ELF-1 (cell line): ENCODE results near the gene FAM227B.
"Not testable (repeated sequence)": the region's sequence is repeated elsewhere in the genome, so short reads cannot be mapped to it uniquely, and the experiment has no call there.

Source experiments
- DNase-seq: peaks from one replicate; pipeline ENCODE4 v3.0.0-alpha.2; 2016; ENCODE audit warnings: low read depth, low spot score

The FAM227B gene, protein sequence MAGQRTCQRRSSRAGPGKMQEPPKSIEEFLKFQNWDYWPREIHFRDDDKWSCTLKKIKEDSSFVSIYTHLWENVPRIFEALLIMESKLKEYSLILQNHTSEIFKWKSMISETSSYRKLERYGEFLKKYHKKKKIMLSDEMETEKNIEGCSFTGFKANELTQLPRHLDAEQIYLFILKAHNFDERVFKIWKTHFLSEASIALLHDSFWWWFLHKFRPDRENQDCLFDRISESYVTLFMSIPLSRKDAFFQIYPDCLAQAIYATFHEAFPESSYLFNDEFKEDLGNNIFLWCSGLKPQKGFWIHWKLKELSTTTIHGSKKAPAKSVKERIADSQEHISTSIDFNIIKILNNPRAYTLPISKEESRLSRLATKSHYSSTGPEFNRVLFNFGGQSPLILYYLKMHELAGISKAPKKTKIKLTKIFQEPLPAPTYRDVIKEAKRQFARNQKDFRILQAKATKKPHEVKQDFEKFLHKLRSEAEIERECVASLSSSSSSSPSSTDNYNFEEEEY

DNA sequence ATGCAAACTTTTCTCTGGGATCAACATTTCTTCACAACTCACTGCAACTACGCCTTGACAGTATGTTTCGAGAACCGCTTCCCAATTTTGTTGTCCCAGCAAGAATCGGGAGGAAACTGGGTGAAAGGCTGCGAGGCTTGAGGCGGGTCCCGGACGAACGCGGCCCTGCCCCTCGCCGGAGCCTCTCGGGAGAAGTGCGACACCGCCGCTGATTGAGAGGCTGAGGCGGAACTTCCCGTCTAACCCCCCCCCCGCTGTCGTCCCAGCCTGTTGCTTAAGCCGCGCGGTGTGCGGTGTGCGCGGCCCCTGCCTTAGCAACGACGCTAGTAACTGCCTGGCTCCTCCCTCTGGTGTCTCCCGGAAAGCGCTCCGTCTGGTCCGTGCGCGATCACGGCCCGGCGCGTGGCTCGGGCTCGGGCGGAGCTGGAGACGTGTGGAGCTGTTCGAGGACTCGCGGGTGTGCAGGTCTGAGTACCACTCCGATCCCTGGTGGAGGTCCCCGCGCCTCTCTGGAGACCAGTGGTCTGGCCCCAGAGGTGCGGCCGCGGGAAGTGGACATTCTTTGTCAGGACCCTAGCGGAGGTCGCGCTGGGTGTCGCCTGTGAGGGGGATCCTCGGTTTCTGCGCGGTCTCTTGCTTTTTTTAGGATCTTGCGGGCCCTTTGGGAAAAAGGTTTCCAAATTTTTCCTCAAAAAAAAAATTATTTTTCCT, at the start of gene FAM227B, which contains the start of gene DTWD1:
Gene FAM227B (minus strand): TSS at position 161 of the 711 bp plus-strand sequence. CDS start 5,647 bp downstream, outside the sequence.
Gene DTWD1 (plus strand): TSS at position 391 of the 711 bp plus-strand sequence. CDS start 4,120 bp downstream, outside the sequence.
- peak; percentile 98 for DNase-seq

DNA sequence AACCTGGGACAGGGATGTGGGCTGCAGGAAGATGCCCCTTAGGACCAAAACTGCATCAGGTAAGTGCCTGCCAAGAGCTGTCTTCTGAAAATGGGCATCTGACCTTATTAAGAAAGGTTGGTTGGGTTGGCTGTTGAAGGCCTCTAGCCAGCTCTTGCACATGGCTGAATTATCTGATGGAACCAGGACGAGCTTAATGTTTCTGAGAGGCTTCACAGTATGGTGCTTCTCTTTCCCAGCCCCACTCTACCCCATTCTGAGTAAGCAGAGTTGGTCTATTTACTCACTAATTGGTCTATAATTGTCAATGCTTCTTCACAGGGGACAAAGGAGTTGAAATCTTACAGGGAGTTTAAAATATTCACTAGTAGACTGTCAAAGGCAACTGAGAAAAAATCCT, 48.7 kb upstream of the FAM227B start:
- DNase-seq = no peak

DNA sequence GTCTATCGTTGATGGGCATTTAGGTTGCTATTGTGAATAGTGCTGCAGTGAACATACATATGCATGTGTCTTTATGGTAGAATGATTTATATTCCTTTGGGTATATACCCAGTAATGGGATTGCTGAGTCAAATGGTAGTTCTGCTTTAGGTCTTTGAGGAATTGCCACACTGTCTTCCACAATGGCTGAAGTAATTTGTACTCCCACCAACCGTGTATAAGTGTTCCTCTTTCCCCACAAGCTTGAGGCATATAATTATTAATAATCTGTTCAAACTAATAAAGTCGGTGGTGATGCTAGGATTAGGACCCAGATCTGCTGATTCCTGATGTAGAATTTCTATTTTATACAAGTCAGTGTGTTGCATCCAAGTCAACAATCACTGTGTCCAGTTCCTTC, 45.9 kb upstream of the FAM227B start:
- not testable (repeated sequence) for DNase-seq

DNA sequence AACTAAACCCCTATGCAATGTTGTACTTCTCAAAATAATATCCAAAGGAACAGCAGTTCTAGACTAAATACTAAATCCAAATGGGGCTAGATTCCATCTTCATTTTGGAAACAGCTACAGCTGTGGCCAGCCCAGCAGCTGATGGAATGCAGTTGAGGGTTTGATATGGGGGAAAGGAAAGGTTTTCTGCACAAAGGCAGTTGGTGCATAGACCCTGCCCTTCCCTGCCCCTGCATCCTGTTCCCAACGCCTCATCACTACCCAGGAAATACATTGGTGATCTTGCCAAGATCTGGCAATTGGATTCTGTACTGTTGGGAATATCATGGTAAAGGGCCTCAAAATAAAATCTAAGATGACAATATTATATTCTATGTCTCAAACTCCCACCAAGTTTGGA, 44.1 kb upstream of the FAM227B start:
- no peak for DNase-seq

DNA sequence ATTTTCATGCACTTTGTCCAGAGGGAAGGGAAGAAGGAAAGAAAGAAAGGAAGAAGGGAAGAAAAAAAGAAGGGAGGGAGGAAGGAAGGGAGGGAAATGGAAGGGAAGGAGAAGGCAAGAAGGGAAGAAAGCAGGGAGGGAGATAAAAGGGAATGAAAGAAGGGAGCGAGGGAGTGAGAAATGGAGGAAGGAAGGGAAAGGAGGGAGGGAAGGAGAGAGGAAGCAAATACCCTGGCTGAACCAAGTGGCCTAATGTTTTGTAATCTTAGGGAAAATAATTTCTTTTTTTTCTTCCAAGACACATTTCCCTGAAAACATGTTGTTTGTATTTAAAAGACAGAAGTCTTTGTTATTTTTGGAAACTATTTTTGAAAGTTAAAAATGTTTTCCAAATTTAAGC, 36.1 kb upstream of the FAM227B start:
- no peak for DNase-seq

DNA sequence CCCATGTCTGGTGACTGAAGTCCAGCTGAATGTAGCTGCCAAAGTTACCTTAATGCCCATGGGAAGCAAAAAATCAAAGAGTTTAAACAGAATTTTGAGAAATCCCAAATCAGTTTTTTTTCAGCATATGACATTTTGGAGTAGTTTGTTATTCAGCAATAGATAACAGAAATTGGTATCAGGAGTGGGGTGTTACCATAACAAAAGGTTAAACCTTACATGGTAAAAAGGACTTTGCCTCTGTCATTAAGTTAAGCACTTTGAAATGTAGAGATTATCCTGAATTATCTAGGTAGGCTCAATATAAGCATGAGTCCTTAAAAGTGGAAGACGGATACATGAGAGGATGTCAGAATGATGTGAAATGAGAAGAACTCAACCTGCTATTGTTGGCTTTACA, 32.3 kb upstream of the FAM227B start:
- no peak for DNase-seq

DNA sequence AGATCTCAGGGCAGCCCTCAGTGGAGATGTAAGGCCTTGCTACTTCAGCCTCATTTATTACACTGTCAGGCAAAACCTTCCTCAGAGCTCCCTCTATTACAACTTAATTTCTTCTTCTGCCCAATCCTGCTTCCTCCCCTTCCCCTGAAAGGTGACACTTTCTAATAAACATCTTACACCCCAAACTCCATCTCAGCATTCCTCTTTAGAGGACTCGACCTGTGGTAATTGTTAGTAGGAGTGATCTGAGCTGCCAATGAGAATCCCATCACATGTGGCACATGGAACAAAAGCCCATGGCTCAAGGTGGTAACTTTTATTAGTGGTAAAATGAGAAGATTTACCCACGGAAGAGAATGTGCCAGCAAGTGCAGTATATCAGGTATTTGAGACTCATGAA, 30.1 kb upstream of the FAM227B start:
- DNase-seq = no peak

DNA sequence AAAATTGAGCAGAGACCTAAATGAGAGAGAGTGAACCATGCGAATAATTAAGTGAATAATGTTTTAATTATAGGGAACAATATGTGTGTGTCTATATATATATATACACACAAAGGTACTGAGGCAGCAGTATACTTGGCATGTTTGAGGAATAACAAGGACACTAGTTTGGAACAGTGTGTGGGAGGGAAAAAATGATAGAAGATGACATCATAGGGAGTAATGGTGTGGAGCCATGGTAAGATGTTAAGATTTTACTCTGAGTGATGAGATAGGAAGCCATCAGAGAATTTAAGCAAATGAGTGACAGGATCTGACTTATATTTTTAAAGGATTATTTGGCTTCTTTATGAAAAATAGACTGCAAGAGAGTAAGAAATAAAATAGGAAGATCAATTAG, 29.4 kb upstream of the FAM227B start:
- no peak for DNase-seq

DNA sequence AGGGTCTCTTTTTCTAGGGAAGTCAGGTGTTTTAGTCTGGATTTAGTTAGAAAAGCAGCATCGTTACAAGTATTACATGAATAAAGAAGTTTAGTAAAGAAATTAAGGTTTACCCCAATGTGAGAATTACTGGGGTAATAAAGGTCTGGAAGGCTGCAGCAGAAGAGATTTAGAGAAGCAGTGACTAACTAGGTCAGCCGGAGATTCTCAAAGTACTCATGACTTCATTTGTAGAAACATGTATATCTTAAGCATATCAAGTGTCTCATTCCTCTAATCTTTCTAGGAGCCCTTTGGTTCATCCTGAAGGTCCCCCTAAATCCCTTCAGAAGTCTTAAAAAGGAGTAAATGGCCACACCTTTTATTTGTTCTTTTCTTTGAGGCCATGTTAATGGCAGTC, 26.3 kb upstream of the FAM227B start:
- DNase-seq = no peak

DNA sequence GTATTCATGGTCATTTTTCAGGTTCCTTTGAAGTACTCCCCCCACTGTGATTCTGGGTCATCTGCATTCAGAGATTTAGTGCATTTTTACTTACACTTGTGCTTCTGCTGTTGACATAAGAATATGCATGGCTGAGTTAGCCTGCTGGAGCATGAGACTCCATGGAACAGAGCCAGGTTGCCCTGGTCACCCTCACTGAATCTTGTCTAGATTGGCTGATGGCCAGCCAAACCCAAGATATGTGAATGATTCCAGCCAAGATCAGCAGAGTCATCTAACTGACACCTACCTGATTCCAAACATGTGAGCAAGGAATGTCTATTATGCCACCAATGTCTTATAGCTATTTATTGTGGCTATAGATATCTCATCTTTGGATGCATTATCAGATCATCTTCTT, 25.3 kb upstream of the FAM227B start:
- DNase-seq = no peak

DNA sequence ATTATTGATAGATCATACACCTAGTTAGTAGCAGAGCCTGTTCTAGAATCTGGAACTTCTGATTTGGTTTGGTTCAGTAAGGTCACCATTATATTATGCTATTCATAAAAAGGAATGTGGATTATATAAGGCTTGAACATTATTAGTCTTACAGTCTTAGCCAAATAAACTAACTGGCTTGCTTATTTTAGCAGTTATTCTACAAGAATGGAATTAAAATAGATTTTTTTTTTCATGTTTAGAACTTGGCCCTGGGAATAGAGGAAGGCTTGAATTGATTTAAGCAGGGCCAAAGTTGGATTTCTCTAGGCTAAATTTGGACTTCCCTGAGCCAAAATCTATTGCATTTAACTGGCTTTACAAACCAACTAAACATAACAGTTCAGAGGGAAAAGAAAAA, 24.7 kb upstream of the FAM227B start:
- no peak for DNase-seq

DNA sequence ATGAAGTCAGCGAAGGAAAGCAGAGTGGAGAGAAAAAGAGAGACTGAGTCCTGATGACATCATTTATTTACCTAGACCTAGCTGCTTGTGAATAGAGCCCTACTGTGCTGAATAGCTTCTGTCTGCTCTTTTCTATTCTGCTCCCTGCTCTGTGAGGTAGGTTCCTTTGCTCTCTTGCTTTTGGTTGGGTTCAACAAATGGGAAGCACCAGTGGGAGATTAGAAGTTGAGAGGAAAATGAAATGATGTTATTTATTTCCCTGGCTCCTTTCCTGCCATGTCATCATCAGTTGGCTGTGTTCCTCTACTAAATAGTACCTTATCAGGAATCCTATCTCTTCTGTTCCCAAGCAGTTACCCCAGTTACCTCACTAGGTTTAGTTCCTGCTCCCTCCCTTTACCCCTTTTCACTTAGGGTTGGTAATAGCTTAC, 23.8 kb upstream of the FAM227B start:
- DNase-seq = no peak

DNA sequence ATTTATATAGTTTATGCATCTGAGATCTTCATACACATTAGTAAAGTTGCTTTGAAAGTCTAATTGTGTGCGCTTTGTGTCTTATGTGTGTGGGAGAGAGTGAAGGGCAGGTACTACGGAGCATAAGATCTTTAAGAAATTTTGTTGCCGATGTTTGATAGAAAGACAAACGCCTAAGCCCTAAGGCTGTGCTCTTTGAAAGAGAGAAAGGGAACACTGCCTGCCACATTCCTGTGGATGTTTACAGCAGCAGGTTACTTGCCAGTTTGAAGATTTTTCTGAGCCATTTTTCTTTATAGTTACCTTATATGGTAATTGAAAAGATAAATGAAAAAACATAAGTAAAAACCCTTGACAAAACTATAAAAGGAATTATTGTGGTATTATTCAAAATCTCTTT, 17.2 kb upstream of the FAM227B start:
- peak; percentile 34 for DNase-seq

DNA sequence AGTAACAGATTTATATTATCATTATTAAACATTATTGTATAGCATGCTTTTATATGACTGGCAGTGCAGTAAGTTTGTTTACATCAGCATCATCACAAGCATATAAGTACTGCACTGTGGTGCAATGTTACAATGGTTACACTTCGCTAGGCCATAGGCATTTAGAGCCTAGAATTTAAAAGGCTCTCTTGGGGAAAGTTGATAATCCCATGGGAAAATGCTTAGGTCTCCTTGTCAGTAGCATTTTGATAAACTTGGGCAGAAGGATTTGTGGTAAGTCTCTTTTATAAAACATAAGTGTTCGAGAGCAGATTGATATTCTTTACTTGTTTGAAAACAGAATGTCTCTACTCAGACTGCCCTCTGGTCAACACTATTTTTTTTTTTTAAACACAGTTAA, 7.8 kb upstream of the FAM227B start:
- DNase-seq = no peak

DNA sequence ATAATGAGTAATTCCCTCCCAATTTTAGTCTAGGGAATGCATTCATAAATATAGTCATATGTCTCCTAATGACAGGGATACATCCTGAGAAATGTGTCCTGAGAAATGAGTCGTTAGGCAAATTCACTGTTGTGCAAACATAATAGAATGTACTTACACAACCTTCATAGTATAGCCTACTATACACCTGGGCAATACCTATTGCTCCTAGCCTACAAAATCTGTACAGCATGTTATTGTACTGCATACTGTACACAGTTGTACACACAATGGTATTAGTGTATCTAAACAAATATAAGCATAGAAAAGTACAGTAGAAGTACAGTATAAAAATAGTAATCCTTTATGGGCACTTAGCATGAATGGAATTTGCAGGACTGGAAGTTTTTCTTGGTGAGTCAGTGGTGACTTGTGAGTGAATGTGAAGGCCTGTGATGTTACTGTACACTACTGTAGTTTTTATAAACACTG, 6.8 kb upstream of the FAM227B start:
- DNase-seq = no peak

DNA sequence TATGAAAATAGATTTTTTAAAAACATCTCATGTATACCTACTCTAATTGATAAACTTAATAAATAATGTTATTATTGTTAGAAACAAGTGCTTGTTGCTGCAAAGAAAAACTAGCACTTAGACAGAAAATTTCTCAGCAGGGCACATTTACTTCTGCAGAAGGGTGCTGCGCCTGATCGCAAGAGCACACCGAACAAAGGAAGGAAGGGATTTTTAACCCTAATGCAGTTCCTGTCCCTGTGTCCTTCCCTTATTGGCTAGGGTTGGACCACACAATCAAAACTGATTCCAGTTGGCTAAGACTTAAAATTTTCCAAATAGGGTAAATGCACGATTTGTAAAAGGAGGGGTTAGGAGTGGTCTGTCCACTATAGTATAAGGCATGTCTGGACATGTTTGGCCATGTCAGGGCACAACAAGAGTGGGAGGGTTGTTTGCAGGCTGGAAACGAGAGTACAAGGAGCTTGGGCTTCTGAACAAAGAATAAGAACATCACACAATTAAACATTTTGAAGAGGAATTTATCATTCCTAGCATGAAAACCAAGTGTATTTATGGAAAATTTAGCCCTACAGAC, 4.9 kb upstream of the FAM227B start:
- DNase-seq = no peak

DNA sequence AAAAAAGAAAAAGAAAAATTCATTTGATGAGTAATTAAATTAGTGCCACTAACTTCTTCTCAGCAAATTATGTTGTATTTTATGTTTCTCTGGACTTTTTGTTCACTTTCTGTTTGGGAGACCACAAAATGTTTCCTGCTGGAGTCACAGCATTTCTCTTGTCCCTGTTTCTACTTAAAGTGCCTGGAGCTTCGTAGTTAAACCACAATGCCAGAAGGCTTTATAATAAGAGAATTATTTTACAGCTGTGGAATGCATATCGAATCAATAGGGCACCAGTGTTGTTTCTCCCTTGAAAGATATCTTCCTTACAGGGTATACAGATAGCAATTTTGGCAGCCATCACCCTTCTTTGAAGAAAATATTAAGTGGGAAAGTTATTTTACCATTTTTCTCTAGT, 3.4 kb upstream of the FAM227B start:
- no peak for DNase-seq

DNA sequence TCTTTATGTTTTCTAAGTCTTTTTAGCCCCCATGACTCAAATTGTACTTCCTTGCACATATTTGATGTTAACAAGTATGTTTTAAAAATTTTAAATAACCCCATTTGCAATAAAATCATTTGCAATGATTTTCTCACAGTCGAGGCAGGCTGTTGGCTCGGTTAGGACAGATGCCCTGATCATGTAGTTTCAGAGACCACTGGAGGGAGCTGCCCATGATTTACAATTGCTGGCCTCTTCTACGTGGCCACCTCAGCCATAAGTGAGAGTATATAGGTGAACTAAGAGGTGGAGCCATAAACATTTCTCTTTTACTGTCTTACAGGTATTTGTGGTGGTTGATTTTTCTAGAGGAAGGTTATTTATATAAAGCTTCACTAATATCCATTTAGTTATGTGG, 1.9 kb upstream of the FAM227B start:
- no peak for DNase-seq

DNA sequence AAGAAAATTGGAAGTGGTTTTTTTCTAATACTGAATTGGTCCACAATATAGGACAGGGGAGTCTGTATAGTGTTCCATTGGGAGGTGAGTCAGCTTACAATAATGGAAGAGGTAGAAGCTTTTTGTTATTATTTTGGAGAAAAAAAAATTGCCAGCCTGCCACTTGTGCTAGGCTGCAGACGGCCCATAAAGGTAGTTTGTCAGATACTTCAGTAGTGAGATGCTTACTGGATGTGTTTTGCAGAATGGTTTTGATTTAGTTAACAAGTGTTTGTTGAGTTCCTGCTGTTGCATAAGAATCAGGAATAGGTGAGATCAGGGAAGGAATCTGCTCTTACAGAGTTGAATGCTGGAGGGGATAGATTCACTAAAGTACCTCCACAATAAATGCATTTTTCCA, 1.3 kb upstream of the FAM227B start:
- no peak for DNase-seq

DNA sequence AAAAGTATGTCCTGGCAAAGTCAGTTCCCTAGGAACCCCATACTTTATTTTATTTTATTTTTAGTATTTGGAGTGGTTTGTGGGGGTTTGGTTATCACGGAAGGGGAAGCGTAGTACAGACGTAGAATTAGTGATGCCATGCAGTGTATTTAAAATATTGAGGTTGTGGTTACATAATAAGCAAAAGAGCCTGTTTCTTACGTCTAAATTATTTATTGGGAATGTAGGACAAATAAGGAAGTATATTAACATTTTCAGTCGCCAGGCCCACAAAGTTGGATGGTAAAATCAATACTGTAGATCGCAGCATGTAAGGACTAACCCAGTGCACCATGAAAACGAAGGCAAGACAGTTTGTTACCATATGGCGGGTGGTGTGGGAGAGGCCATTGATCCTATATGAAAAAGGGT, 788 bp upstream of the FAM227B start:
- DNase-seq = no peak

DNA sequence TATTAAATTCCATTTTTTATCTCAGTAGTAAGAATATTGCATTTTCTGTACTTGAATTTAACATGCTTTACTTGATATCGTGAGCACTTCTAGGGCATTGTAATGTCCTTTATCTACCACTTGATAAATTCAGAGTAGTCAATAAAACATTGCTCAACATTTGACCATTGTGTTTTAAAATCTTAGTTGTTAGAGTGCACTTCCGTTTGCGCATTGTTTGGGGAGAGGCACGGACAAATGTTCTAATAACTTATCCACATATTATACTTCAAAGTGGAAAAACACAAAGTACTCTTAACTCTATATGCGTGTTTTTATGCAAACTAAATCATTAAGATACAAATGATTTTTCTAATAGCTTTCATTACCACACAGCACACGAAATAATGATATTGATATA, 419 bp downstream of the FAM227B start:
- DNase-seq = no peak

DNA sequence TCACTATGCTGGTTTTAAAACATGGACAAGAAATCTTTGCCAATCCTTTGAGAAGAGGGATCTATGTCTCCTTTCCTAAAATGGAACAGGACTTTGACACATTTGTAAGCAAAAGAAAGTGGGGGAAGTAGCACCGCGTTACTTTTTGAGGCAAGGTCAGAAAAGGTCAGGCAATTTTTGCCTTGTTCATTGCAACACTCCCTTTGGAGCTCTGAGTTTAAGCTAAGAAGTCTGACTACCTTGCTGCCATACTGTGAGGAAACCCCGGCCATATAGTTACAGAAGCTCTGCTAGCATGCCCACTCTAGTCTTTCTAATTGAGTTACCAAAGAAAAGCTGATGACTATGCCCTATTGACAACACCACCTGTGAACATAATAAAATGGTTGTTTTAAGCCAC, 1.4 kb downstream of the FAM227B start:
- no peak for DNase-seq
